ENCODE results near the gene PMAIP1.
"Not testable (repeated sequence)": the region's sequence is repeated elsewhere in the genome, so short reads cannot be mapped to it uniquely, and the experiment has no call there.

PMAIP1 gene

DNA sequence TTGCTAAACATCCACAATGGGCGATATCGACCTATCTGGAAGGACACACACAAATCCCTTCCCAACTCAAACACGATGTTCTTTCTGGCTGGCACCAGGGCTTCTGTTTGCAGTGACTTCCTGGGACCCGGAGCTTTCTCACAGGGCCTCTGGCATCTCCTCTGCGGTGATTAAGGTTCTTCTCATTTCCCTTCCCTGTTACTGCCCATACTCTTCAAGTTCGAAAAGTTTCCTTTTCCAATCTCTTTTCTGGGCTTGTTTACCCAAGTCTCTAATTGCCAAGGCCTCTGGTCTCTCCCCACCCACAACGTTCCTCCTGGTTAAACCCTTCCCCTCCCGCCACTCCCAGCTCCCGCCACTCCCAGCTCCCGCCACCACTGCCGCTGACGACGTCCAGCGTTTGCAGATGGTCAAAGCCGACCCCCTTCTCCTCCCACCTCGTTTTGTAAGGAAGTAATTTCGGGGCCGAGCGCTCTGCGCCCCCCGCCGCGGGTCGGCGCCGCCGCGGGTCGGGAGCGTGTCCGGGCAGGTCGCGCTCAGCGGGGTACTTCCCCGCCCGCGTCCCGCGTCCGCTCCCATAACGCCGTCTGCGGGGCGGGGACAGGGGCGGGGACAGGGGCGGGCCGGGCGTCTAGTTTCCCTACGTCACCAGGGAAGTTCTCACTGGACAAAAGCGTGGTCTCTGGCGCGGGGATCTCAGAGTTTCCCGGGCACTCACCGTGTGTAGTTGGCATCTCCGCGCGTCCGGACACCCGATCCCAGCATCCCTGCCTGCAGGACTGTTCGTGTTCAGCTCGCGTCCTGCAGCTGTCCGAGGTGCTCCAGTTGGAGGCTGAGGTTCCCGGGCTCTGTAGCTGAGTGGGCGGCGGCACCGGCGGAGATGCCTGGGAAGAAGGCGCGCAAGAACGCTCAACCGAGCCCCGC, at the start of gene PMAIP1:
TSS of gene PMAIP1 (plus strand) at position 699 of the 924 bp plus-strand sequence. CDS start at position 881, 182 bp downstream.
- DNase-seq (ENCODE audit: low spot score) = peak; percentile 95

DNA sequence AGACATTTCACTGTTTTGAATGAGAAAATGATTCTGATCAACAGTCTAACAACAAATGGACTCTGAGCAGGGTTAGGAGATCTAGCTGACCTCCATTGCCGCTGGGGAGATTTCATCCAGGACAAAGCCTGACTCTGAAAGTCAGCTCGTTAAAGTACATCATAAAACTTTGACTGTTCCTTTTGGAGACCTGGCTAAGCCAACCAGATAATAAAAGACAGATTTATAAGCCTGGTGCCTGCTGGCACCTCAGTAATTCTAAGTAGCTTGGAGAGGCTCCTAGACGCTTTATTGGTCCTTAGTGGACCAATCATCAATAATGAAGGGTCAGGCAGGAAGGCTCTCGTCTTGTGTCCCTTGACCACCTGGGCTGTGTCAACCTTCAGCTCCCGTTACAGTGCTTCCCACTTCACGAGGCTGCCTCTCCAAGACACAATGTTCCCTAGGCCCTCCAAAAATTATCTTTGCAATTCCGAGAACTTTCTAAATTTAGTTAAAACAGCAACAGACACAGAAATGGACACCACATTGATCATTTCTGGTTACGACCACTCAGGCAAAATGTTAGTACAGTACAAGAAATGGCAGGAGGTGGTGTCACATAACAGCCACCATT, 47.9 kb upstream of the PMAIP1 start:
- DNase-seq (ENCODE audit: low spot score) = no peak

DNA sequence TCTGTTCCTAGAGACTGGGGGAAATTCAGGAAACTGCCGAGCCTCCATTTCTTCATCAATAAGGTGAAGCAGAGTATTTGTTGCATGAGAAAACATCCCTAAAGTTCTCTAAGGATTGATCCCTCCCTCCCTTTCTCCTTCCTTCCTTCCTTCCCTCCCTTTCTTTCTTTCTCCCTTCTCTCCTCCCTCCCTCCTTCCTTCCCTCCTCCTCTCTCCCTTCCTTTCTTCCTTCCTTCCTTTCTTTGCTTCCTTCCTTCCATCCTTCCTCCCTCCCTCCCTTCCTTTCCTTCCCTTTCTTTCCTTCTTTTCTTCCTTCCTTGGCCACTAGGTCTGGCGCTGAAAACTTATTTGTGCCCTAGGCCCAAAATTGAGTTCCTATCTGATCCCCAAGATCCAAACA, 47.2 kb upstream of the PMAIP1 start:
- no peak for DNase-seq (ENCODE audit: low spot score)

DNA sequence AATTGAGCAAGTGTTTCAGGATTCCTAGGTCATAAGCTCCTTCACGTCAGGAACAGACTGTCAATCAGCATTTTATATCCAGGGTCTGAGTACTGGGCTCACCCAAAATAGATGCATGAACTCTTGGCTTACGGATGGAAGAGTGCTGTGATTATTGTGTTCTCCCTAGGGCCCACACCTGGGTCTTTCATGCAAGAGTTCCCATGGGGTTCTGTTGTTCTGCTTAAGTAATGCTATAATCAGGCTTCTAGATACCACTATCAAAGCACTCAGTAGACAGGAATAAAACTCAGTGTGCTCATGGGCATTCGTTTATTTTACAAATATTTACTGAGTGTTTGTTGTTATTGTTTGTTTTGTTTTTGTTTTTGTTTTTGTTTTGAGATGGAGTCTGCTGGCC, 46.4 kb upstream of the PMAIP1 start:
- DNase-seq (ENCODE audit: low spot score) = no peak

DNA sequence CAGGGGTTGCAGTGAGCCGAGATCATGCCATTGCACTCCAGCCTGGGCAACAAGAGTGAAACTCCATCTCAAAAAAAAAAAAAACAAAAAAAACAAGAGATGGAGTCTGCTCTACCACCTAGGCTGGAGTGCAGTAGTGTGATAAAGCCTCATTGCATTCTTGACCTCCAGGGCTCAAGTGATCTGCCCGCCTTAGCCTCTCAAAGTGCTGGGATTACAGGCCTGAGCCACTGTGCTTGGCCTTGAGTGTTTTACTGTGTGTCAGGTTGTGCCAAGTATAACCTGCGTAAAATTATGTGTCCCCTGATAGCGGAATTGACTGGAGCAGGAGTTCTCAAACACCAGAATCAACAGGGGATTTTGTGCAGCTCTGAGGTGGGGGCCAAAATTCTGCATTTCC, 45.8 kb upstream of the PMAIP1 start:
- not testable (repeated sequence) for DNase-seq (ENCODE audit: low spot score)

DNA sequence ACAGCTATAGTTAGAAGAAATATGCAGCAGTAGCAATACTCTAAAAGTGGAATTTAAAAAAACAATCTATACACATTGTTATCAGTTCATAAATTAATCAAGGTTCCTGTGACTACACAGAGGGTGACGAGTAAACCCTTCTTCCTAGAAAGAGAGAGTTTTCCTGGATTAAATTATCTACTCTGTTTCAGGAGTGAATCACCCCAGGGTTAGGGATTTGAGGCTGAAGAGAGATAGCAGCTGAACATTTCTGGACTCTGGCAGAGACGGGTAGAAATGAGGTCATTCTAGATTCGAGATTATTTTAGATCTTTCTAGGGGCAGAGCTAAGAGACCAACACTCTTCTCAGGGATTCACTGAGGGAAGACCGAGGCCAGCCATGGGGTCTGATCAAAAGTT, 38.8 kb upstream of the PMAIP1 start:
- DNase-seq (ENCODE audit: low spot score) = peak; percentile 34

DNA sequence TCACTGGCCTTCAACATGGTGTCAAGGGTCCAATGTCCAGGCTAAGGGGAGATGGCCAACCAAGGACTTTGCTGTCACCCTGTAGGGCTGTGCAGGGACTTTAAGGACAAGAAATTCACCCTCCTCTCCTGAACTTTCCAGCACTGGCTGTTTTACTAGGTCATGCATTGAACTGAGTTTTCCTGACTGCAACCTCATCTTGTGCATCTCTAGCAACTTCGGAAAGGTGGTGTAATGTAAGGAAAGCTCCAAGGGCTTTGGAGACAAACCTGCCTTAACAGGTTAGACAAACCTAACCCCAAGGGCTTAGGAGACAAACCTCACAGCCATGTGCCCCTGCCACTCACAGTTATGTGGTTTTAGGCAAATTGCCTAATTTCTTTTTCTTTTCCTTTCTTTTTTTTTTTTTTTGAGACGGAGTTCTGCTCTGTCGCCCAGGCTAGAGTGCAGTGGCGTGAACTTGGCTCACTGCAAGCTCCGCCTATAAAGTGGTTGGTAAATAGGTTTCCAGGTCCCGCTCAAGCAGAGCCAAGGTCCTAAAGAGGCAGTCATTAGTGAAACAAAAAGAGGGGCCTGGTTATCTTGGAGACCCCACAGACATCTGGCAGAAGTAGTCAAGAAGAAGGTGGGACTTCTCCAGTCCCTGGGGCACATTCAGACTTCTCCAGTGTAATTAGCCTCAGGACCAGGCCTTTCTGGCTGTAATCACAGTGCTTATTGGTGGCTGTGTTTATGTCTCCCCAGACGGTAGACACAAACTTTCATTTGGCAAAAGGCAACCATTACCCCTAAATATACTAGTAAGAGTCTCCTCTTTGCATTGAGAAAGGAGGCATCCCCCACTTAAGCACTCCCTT, 37.6 kb upstream of the PMAIP1 start:
- no peak for DNase-seq (ENCODE audit: low spot score)

DNA sequence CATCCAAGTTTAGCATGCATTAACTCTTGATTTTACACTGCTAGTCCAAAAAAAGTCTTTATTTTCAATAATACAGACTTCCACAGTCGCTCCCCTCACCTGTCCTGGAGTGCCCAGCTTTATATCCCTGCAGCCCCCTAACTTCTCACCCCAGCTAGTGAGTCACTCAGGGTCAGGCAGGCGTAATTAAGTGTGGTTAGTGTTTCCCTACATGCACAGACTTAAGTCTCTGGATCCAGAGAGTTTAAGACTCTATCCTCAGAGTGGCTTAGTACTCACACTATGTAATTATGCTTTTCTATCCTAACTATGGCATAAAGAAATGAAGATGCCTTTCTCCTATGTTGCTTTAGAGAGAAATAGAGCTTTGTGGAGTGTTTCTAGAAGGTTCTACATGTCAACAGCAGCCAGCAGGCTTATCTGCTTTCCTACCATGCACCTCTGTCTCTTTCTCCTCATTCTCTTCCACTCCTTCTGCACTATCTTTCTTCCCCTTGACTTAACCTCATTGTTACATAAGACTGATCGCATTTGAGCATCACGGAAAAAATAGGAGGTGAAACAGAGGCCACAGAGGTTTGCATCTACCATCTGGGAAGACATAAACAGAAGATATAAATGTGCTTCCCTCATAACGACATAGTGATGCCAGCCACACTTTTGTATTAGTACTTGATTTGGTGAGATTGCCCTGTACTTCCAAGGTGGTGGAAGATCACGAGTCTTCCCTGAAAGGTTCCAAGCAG, 34.4 kb upstream of the PMAIP1 start:
- DNase-seq (ENCODE audit: low spot score) = no peak

DNA sequence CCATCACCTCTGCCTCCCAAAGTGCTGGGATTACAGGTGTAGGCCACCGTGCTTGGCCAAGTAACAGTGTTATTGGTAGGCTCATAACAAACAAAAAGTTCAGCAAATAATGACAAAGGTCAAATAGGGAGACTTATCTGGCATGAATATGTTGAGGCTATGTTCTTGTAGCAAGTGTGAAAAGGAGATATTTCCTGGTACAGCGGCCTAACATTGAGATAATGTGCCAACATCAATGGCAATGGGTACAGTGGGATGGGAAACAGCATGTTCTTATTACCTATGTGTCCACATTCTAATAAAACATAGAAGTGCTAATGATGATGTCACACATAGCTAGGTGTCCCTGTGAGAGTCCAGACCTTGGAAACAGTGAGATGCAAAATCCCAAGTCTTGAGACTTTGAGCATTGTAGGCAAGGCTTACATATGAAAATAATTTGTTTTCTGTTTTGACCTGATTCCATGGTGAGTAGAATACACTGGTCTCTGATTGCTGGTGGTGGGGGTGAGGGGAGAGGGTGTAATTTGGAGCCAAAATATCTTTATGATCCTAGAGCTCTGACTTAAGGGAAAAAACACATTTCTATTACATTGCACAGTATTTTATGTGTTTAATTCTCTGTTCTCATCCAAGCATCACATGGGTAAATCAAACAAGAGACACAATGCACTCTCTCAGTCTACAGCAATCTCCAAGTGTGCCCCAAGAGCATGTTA, 33.1 kb upstream of the PMAIP1 start:
- no peak for DNase-seq (ENCODE audit: low spot score)

DNA sequence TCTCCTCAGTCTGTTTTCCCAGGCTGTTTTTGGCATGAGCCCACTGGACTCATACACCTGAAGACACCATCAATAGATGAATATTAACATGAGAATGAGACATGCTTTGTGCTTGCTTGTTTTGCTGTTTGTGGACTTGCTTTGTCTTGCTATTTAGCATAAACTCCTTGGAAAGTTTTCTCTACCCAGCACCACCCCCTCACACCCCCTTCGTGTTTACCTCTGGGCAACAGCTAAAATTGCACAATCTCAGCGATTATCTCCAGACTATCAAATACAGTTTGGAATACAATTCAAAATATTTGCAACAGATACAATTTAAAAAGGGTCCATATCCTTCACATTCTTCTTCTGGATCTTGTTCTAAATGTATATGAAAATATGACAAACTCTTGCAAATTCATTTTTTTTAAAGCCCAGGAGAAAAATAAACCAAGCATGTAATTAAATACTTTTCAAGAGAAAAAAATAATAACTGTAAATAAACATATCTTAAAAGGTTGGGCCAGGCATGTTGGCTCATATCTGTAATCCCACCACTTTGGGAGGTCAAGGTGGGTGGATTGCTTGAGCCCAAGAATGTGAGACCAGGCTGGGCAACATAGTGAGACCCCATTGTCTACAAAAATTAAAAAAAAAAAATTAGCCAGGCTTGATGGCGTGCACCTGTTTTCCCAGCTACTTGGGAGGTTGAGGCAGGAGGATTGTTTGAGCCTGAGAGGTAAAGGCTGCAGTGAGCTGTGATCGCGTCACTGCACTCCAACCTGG, 32.3 kb upstream of the PMAIP1 start:
- DNase-seq (ENCODE audit: low spot score) = no peak

DNA sequence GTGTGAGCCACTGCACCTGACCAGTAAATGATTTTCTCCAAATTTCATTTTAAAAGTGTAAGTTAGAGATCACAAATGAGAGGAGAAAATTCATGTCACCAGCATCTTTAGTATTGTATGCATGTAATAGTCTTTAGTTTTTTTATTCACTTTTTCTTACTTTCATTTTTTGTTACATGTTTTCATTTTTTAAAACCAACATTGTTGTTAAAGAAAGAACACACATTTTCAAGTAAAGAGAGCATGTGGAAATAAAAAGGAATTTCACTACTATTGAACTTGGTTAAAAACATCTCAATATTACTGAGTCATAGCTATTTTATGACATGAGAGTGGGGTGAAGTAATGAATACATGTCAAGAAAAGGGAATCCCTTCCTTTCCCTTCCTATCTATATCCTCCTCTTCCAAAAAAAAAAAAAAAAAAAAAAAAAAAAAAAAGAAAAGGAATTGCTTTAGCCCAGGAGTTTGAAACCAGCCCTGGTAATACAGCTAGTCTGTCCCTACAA, 29.1 kb upstream of the PMAIP1 start:
- peak; percentile 40 for DNase-seq (ENCODE audit: low spot score)

DNA sequence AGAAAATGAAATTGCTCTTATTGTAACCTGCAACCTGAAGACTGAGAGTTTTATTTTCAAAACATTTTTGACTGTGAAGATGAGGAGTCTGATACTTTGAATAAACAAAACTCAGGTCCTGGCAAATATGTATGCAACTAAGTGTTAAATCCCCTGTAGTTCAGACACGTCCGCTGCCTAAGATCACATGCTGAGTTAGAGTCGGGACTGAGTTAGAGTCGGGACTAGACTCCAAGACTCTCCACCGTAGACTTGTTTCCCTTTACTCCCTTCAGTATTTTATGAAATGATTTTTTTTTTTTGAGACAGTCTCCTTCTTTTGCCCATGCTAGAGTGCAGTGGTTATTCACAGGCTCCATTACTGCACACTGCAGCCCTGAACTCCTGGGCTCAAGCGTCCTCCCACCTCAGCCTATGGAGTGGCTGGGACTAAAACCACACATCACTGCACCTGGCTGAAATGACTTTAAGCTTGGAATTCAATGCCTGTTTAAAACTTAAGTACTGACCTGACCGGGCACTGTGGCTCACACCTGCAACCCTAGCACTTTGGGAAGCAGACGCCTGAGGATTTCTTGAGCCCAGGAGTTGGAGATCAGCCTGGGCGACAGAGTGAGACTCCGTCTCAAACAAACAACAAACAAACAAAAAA, 28.0 kb upstream of the PMAIP1 start:
- no peak for DNase-seq (ENCODE audit: low spot score)

DNA sequence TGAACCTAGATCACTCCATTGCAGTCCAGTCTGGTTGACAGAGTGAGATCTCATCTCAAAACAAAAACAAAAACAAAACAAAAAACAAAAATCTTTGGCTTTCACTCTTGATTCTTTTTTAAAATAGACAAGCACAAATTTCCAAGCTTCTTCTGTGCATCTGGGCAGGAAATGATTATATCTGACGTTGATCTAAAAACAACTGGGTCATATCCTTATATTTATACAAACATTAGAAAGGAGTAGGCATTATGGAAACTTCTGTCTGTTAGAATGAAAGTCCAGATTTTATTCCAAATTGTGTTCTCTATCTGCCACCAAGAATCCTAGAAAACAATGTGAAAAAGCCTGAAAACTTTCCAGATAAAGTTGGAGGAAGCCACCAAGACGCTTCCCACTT, 26.2 kb upstream of the PMAIP1 start:
- DNase-seq (ENCODE audit: low spot score) = no peak

DNA sequence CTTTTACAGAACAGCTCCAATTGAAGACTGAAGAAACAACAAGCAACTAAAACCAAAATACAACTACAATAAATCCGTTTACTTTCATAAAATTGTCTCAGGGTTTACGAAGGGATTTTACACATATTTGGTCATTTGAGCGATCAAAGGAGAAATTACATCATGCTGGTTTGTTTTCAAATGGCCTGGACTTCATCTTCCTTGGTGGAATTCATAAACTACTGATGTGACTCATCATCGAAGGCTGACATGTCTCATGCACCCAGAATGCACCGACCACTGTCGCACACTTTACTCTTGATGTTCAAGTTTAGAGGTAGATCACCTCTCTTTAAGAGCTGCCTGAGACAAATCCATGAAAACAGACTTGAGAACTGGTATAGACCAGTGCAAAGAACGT, 25.6 kb upstream of the PMAIP1 start:
- DNase-seq (ENCODE audit: low spot score) = peak; percentile 80

DNA sequence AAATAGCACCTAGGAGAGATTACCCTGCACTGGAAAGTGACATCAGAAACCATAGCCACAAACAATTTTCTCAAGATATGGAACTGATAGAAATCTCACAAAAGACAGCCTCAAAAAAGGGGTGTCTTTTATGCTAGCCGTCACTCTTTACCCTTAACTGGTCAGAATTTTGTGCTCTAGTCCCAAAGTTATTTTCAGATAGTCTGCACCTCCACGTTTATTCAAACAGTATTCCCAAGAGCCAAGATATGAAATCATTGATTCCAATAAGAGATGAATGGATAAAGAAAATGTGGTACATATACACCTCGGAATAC, 23.5 kb upstream of the PMAIP1 start:
- DNase-seq (ENCODE audit: low spot score) = no peak

DNA sequence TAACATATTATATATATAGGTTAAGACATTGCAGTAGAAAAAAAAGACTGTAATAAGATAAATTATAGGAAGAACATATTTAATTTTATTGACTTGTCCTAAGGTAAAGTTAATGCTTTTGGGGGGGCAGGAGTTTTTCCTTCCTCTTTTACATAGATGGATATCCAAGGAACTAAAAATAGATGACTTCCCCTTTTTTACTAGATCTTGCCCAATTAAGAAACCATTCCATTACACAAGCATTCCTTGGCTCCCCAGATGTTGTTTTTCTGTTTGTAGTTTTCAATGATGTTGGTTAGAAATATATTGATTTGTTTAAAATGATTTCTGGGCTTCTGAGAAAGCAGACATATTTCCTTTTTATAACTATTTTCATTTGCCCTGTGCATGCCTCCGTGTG, 22.4 kb upstream of the PMAIP1 start:
- DNase-seq (ENCODE audit: low spot score) = no peak

DNA sequence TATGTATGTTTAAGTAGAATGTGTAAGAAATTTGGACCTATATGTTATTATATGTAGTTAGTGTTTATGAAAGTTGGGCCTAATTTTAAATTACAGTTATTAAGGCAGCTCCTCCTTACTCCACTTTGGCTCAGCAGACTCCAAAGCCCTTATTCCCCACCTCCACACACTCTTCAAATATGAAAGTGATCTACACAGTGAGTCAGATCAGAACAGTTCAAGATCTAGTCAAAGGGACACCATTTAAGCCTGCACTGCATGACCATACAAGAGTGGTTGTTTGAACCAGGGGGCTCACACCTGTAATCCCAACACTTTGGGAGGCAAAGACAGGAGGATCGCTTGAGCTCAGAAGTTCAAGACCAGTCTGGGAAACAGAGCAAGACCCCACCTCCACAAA, 21.2 kb upstream of the PMAIP1 start:
- DNase-seq (ENCODE audit: low spot score) = no peak

DNA sequence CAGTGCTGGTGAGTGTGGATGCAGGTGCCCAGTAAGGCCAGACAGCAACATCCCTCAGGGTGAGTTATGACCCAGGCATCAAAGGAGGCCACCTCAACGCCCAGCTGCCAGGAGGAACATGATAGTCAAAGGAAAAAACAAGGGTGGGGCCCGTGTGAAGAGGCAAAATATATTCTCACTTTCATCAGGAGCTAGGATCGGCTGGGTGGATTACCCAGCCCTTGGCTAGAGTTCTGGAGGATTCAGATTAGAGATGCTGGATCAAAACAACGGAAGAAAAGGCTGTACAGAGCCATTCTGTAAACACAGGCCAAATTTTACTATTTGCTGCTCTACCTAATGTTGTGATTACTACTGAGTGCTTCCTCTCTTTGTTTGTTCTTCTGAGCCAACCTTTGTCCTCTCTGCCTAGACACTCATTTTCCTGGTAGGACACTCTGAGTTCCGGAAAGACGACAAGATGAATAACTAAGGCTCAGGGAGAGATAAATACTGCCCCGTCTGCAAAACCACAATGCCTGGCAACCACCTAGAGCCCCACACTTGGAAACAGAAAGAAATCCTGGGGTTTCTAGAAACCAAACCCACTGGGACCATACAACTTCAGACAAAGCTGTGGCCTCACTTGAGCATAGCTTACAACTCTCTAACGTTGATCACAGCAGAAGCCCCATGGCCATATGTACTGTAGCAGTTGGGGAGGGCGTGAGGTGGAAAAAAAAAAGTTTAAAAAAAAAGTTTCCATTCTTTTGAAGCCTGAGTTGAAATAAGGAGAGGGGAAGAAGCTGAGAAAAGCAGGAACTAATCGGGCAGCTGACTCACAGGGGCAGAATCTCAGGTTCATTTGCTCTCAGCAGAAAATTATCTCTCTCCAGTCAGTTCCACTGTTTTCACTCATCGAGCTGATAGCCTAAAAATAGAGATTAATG, 17.8 kb upstream of the PMAIP1 start:
- DNase-seq (ENCODE audit: low spot score) = peak; percentile 14

DNA sequence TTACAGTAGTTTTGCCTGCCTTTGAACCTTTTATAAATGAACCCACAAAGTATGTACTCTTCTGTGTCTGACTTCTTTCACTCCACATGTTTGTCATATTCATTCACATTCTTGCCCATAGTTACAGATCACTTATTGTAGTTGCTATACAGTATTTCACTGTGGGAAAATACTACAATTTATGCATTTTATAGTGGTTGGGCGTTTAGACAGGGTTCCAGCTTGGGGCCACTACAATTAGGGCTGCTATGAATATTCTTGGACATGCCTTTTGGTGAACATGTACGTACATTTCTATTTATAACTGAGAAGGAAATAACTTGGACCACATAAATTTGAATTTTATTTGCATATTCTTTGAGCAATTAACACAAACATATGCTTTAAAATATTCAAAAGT, 15.4 kb upstream of the PMAIP1 start:
- DNase-seq (ENCODE audit: low spot score) = no peak
